GM12873 (cell line): Measurements from ENCODE around the gene BTNL3.

ENCODE experiments used
- CTCF ChIP-seq: IDR thresholded peaks from 2 replicates; pipeline ENCODE4 v1.5.1; 2012; ENCODE audit warnings: low read depth, mild to moderate bottlenecking, moderate library complexity, low read length, control low read depth; ENCODE audit not compliant: insufficient read depth; ENCODE audit errors: missing control alignments

Gene BTNL3

GRCh38 chr5:181053488-181054121, 65.0 kb downstream of the BTNL3 start:
- TF ChIP-seq CTCF: no peak

GRCh38 chr5:181054138-181054537, 65.5 kb downstream of the BTNL3 start:
- no peak for TF ChIP-seq CTCF

- no peak for TF ChIP-seq CTCF
Measured at GRCh38 chr5:181054871-181055459, 66.3 kb downstream of the BTNL3 start.
